ENCODE measurements around the gene PRR12. TPM values are rescaled to one million over a fixed set of nuclear protein-coding genes. Genes with fewer than 3 reads are reported as not detected.

PRR12 gene
- total and polyA plus RNA-seq, 9 of the 15 experiments (the other 6 are each of a cell fraction or from before 2014, with no cell fraction given): 0.01 to 21.1 (median 0.98) TPM

GRCh38 chr19:49579193-49579592, 11.8 kb upstream of the PRR12 start (continued):
- peak; percentile 46; the same call in 1 of the 2 replicates for TF ChIP-seq SNAPC5 (CRISPR knock-in tag; IDR thresholded peaks at IDR 0.05)
- no peak for TF ChIP-seq E2F1 (CRISPR knock-in tag; IDR thresholded peaks at IDR 0.05)
- no peak for TF ChIP-seq BRF2 (IDR thresholded peaks at IDR 0.05; ENCODE audit: borderline replicate concordance, insufficient read depth, insufficient read length)
- peak; percentile 94 for TF ChIP-seq ZBTB9 (CRISPR knock-in tag; IDR thresholded peaks at IDR 0.05)
- TF ChIP-seq PPARD (CRISPR knock-in tag; IDR thresholded peaks at IDR 0.05): no peak
- TF ChIP-seq ZBTB8A (IDR thresholded peaks at IDR 0.05; ENCODE audit: partially characterized antibody): no peak
- TF ChIP-seq NR3C1 (CRISPR knock-in tag; IDR thresholded peaks at IDR 0.05): no peak
- no peak for TF ChIP-seq NFIC (IDR thresholded peaks at IDR 0.05)
- no peak for TF ChIP-seq SREBF2 (CRISPR knock-in tag; IDR thresholded peaks at IDR 0.05)
- no peak for TF ChIP-seq SMARCA4 (IDR thresholded peaks at IDR 0.05)
- TF ChIP-seq TRIM28 (IDR thresholded peaks at IDR 0.05): no peak
- no peak for TF ChIP-seq SIN3A (IDR thresholded peaks at IDR 0.05; ENCODE audit: borderline replicate concordance in 2 of 2, control insufficient read depth in 1 of 2, low read depth in 2 of 2, low read length in 2 of 2)
- TF ChIP-seq EWSR1 (IDR thresholded peaks at IDR 0.05; ENCODE audit: borderline replicate concordance, low read depth, partially characterized antibody): no peak
- no peak for TF ChIP-seq SRSF1 (IDR thresholded peaks at IDR 0.05; ENCODE audit: low read depth, low read length)
- TF ChIP-seq HNRNPUL1 (IDR thresholded peaks at IDR 0.05; ENCODE audit: low read length): no peak
- no peak for TF ChIP-seq ZNF785 (CRISPR knock-in tag; IDR thresholded peaks at IDR 0.05)
- TF ChIP-seq TAF9B (IDR thresholded peaks at IDR 0.05; ENCODE audit: partially characterized antibody): no peak
- TF ChIP-seq RBM39 (optimal IDR thresholded peaks at IDR 0.05; ENCODE audit: low read depth, low read length): no peak
- peak; percentile 59; the same call in 1 of the 2 replicates for TF ChIP-seq ZNF589 (CRISPR knock-in tag; IDR thresholded peaks at IDR 0.05; ENCODE audit: low read depth)
- TF ChIP-seq ZNF124 (CRISPR knock-in tag; IDR thresholded peaks at IDR 0.05): no peak
- TF ChIP-seq SOX6 (IDR thresholded peaks at IDR 0.05): no peak
- no peak for TF ChIP-seq CBX1 (IDR thresholded peaks at IDR 0.05; ENCODE audit: low read depth)
- no peak for TF ChIP-seq CBX2 (IDR thresholded peaks at IDR 0.05; ENCODE audit: insufficient read depth, low read length, poor library complexity, severe bottlenecking)
- TF ChIP-seq HCFC1 (IDR thresholded peaks at IDR 0.05; ENCODE audit: low read depth, low read length): no peak
- peak; percentile 80; the same call in 1 of the 2 replicates for TF ChIP-seq ZKSCAN8 (CRISPR knock-in tag; IDR thresholded peaks at IDR 0.05)
- TF ChIP-seq ATF2 (CRISPR knock-in tag; IDR thresholded peaks at IDR 0.05): no peak
- no peak for TF ChIP-seq HDAC6 (IDR thresholded peaks at IDR 0.05; ENCODE audit: low read depth, low read length)

Data from K562 (cell line).